ENCODE measurements around the gene KLHL2.

DNA sequence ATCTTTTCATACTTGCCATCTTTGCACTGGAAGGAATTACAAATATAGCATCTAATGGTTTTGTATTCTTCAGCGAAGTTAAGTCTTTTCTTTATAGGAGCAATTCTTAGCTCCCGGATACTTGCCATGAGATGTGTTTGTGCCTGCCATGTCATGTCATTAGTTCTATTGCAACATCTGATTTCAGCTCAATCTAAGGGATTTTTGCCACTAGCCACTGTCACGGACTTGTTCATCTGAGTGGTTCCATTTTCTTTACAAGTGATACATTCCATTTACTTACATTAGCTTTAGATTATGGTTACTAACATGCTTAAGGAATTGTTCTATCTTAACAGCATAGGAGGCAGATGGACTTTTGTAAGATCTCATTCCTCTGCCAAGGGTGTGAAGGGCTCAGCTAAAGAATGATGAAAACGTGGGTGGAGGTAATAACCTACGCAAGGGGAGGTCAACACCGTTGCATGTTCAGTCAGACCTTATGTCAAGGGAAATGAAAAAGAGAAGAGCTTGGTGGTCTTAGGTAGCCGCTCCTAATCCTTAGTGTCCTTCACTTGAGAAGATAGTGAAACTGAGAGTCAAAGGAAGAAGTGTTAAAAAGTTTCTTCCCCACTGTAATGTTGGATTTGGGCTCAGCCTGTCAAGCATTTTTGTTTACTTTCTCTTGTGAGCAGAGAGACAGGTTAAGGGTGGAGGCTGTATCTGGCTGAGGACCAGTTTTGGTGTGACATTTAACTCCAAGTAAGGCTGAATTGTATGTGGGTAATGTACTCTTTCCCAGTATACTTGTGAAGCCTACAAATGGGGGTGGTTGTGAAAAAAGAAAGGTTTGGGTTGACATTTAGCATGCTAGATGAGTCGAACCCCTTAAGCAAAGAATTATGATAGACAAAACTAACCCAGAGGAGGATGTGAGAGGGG lies 3.6 kb upstream of the KLHL2 start:
- TF ChIP-seq, protein P1, sequence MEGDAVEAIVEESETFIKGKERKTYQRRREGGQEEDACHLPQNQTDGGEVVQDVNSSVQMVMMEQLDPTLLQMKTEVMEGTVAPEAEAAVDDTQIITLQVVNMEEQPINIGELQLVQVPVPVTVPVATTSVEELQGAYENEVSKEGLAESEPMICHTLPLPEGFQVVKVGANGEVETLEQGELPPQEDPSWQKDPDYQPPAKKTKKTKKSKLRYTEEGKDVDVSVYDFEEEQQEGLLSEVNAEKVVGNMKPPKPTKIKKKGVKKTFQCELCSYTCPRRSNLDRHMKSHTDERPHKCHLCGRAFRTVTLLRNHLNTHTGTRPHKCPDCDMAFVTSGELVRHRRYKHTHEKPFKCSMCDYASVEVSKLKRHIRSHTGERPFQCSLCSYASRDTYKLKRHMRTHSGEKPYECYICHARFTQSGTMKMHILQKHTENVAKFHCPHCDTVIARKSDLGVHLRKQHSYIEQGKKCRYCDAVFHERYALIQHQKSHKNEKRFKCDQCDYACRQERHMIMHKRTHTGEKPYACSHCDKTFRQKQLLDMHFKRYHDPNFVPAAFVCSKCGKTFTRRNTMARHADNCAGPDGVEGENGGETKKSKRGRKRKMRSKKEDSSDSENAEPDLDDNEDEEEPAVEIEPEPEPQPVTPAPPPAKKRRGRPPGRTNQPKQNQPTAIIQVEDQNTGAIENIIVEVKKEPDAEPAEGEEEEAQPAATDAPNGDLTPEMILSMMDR (IDR thresholded peaks at IDR 0.05; ENCODE audit: insufficient read depth, low read length): no peak
- no peak for TF ChIP-seq POLR2AphosphoS5 (IDR thresholded peaks at IDR 0.05; ENCODE audit: low read depth)
- TF ChIP-seq GABPA (IDR thresholded peaks at IDR 0.05; ENCODE audit: low read depth): no peak
- TF ChIP-seq REST (IDR thresholded peaks at IDR 0.05; ENCODE audit: insufficient replicate concordance, low read depth): no peak

Measured in HL-60 (cell line).